Skeletal muscle cell (primary cell): ENCODE measurements around the gene TRMT61A.

Experiments used
- DNase-seq: peaks from one replicate; pipeline ENCODE4 v3.0.0-alpha.2; 2010; ENCODE audit warnings: low read depth
- H3K4me3 ChIP-seq: 2 replicates; pipeline ENCODE4 v1.5.1; 2011; ENCODE audit warnings: low read depth, mild to moderate bottlenecking, control low read depth, low read length, moderate library complexity

TRMT61A gene

DNA sequence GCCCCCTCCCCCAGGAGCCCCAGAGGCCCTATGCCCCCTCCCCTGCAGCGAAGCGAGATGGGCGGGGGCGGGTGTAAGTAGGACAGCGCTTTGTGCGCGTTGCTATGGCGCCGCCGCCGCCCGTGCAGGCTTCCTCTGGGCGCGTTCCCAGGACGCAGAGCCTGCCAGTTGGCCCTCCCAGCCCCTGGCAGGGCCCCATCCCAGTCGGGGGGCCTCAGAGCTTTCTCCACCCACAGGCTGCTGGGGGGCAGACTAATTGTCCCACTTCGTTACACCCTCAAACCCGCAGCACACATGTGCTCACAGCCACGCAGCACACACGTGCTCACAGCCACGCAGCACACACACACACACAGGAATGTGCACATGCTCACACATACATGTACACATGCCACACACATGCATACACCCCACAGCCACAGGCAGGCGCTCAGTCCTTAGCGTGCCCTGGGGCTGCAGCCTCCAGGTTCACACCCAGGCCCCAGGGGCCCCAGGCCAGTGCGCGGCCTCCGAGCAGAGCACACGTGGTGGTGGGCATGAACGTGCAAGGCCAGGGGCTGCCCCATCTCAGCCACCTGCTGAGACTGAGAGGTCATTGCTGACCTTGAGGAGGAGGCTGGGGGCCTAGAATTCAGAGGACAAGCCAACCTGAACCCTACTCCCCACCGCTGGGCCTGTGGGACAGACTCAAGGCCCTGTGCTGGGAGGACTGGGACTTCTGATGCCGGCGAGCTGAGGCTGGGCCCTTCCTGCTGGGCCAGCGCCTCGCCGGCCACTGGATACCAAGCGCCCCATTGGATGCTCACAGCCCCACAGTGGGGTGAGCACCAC is 15.6 kb downstream of the TRMT61A start:
- H3K4me3 ChIP-seq = no peak overlapping the region
- DNase-seq = no peak

DNA sequence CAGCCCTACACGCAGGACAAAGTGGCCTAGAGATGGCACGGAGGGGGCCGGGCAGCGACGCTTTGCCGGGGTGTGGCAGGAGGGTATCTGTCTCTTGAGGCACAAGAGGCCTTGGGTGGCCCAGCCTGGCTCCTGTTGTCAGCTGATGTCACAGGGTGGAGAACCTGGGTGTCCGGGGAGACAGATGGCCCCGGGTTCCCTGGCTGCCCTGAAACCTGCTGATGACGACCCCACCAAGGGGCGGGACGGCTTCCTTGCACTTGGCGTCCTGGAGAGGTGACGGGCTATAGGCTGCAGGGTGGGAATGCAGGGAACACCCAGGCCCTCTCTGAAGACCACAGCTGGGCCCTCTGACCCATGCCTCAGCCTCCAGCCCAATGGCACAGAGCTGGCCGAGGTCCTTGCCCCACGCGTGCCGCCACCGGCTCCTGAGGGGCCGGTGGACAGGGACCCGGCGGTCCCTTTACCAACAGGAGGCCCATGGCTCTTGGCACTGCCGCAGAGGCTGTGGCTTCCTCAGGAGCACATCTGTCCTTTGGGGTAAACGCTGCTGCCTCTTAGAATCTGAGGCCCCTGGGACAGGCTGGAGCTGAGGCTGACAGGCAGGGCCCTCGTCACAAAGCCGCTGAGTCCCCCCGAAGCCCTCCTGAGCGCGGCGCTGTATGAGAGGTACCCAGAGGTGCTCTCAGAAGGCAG is 16.4 kb downstream of the TRMT61A start:
- no peak overlapping the region for H3K4me3 ChIP-seq
- no peak for DNase-seq

DNA sequence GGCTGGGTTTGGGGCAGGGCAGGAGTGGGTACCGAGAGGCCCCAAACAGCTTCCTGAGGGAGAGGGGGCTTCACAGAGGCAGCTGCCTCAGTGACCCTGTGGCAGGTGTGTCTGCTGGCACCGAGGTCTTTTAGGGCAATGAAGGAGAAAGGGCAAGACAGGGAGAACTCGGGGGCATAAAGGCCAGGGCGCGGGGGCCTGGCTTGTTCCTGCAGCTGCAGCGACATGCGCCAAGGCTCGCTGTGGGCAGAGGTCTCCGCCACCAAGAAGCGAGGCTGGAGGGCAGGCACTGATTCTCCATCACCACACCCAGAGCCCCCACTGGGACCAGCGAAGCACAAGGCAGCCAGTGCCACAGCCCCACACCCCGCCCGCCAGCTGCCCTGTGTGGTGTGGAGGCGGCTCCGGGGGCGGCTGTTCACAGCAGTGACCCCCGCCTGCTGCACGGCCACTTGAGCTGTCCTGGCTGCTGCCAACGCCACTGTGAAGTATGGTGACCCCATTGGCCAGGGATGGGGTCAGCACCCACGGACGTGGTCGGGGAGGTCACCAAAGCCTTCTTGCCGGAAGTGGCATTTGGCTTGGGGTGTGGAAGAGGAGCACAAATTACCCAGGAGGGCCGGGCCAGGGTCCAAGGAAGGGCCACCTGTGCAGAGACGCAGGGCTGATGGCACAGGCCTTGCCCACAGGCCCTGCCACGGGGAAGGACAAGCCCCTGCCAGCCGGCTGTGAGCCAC is 17.1 kb downstream of the TRMT61A start:
- DNase-seq = no peak

DNA sequence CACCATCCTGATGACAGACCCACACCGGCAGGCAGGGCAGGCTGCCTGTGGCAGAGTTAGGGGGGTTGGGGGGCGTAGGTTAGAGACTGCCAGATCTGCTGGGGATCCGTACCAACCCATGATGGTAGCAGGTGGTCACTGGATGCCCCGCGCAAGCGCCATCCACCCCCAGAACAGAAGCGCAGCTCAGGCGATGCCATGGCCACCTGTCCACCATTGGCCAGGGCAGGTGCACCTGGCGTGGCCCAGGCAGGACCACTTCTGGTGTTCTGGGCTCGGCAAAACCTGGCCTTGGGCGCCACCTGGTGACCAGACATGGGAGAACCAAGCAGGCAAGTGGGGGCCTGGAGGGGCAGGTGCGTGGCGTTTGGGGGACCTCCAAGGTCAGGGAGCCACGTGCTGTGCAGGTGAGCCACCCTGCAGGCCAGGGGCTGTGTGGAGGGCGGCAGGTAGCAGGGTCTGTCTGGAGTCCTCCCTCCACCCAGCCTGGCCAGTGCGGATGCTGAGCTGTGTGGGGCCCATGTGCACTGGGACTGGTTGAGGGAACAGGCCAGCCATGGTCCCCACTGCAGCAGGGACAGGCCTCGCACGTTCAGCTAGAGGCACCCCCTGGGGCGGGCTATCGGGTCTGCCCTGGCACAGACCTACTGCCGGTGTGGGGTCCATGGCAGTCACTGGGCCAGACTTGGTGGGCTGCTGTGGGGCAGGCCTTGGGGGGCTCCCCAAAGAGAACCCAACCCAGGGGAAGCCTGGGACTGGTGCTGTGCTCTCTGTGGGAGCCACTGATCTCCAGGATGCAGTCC is 17.9 kb downstream of the TRMT61A start:
- DNase-seq = no peak
- H3K4me3 ChIP-seq = no peak overlapping the region

More for the DNA sequence above, 17.1 kb downstream of the TRMT61A start:
- no peak overlapping the region for H3K4me3 ChIP-seq

DNA sequence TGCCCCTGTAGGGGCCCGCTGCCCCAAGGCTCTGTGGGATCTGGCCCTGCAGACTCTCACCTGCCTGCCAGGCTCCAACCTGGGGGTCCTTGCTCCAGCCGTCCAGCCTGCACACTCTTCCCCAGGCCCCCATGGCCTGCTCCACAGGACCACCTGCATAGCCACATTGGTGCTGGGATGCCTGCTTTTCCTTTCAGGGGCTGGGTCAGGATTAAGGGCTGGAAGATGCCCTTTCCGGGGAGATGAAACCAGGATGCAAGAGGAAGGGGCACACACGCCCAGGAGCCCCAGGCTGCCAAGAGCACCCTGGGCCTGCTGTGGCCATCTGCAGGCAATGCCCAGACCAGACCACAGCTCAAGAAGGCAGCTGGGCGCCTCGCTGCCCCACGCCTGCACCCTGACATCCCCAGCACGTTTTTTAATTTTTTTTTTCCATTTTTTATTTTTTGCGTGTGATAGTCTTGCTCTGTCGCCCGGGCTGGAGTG is 18.5 kb downstream of the TRMT61A start:
- H3K4me3 ChIP-seq = no peak overlapping the region
- DNase-seq = no peak

DNA sequence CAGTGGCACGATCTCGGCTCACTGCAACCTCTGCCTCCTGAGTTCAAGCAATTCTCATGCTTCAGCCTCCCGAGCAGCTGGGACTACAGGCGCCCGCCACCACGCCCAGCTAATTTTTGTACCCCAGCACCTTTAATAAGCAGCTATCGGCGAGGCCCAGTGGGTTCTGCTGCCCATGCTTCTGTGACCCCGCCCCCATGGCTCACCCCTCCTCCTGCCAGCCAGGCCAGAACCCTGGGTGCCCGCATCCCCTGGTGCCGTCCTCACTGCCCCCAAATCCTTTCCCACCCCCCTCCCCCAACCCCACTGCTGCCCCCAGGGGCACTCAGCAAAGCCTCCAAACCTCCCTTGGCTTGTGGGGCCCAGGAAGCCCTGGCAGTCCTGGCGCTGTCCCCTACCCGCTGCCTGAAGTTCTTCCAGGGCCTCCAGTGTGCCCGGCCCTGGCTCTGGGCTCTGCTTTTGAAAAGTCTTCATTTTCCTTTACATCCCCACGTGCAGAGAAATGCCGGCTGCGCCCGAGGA is 19.0 kb downstream of the TRMT61A start:
- no peak overlapping the region for H3K4me3 ChIP-seq
- DNase-seq = no peak

DNA sequence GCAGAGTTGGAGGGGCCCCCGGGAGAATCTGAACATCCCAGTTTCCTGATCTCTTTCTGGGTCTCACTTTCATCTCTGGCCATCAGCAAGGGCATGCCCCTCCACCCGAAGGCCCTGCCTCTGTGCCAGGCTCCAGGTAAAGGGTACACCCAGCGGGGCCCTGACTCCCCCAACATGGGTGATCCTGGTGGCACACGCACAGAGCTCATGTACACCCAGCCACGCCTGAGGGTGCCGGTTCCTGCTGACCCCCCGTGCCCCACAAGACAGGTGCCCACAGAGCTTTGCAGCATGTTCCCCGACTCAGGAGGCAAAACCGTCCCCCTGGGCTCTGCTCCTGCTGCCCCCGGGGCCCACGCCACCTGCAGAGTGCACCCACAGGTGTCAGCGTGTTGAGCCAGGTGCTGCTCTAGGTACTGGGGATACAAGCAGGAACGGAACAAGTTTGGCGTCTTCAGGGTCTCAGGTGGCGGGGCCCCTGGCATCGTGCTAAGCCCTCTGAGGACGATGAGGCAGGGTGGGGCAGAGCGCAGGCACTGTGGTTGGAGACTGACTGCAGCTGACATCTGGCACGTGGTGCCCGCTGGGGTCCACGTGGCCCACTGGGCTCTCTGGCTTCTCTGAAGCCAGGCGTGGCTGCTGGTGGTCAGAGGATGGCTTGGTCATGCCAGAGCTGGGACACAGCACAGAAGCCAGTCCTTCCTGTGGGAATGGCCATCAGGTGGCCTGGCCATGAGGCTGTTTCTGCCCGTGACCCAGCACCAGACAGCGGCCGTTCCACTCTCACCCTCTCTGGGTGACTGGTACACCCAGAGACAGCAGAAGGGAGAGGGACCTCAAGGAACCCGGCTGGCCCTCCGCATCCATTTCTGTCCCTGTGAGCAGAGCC is 19.7 kb downstream of the TRMT61A start:
- DNase-seq = no peak
- H3K4me3 ChIP-seq = no peak overlapping the region

GRCh38 chr14:103549361-103550311 is 20.6 kb downstream of the TRMT61A start:
- no peak overlapping the region for H3K4me3 ChIP-seq
- DNase-seq = no peak

DNA sequence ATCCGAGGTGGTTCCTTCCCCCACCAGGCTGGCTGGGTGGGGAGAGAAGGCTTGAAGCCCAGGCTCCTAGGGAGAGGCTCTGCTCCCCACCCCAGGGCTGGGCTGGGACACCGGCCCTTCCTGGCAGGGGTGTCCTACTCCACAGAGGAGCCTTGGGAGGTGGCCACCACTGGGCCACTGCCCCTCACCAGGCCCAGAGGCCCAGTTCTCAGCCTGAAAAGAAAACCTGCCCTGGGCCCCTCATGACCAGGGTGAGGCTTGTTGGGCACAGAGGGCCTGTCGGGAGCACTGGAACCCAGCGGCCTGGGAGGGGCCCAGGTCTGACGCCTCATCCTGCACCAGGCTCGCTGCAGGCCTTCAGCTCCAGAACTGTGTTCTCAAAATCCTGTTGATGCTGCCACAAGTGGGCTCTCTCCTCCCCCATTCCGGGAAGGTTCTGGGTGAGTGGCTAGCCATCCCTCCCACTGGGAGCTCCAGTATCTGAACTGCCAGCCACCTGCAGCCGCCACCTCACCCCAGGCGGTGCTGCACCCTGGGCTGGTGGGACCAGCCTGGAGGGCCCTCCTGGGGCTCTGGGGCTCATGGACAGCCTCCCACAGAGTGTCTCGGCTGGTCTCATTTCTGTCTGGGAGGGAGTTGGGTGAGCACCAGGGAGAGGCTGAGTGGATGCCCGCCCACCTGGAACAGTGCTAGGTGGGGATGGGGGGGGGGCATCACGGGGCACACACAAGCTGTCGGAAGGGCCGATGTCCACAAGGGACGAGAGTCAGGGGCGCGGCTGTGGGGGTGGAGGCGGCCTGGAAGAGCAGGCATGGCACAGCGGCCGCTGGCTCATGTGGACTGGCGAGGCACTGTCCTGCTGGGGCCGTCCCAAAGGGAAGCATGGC is 21.7 kb downstream of the TRMT61A start:
- DNase-seq = no peak
- no peak overlapping the region for H3K4me3 ChIP-seq

- no peak for DNase-seq
- H3K4me3 ChIP-seq = no peak overlapping the region
These were observed 22.4 kb downstream of the TRMT61A start for GRCh38 chr14:103551338-103551762.

- DNase-seq = no peak
- no peak overlapping the region for H3K4me3 ChIP-seq
These were observed 23.2 kb downstream of the TRMT61A start for GRCh38 chr14:103552011-103552845.

DNA sequence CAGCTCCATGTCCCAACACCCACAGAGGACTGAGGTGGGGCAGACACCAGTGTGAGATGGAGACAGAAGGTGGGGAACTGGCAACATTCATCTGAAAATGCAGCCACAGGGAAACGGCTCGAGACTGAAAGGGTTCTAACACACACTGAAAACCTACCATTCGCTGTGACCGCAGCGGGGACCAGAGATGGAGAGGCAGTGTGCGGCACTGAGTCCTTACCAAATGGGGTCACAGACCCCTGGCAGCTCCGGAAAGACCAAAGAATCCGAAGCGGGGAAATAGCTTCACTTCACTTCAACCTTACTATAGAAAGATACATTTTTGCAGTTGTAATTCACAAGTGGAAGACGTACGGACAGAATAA is 23.8 kb downstream of the TRMT61A start:
- H3K4me3 ChIP-seq = no peak overlapping the region
- no peak for DNase-seq

- H3K4me3 ChIP-seq = no peak overlapping the region
- DNase-seq = no peak
These were observed 26.8 kb downstream of the TRMT61A start for GRCh38 chr14:103555559-103556337.

- DNase-seq = no peak
- no peak overlapping the region for H3K4me3 ChIP-seq
These were observed 28.2 kb downstream of the TRMT61A start for GRCh38 chr14:103556946-103557758.
